Measurements from ENCODE around the gene ZMPSTE24.
"Not testable (repeated sequence)": the region's sequence is repeated elsewhere in the genome, so short reads cannot be mapped to it uniquely, and the experiment has no call there.

The ZMPSTE24 gene

GRCh38 chr1:40338745-40339419 is 80.8 kb downstream of the ZMPSTE24 start:
- peak; percentile 82 for DNase-seq
- TF ChIP-seq, protein P1, sequence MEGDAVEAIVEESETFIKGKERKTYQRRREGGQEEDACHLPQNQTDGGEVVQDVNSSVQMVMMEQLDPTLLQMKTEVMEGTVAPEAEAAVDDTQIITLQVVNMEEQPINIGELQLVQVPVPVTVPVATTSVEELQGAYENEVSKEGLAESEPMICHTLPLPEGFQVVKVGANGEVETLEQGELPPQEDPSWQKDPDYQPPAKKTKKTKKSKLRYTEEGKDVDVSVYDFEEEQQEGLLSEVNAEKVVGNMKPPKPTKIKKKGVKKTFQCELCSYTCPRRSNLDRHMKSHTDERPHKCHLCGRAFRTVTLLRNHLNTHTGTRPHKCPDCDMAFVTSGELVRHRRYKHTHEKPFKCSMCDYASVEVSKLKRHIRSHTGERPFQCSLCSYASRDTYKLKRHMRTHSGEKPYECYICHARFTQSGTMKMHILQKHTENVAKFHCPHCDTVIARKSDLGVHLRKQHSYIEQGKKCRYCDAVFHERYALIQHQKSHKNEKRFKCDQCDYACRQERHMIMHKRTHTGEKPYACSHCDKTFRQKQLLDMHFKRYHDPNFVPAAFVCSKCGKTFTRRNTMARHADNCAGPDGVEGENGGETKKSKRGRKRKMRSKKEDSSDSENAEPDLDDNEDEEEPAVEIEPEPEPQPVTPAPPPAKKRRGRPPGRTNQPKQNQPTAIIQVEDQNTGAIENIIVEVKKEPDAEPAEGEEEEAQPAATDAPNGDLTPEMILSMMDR (IDR thresholded peaks at IDR 0.05; ENCODE audit: low read depth, low read length, missing control alignments): peak; percentile 100
- Histone ChIP-seq H3K4me3 (ENCODE audit: low read depth, low read length) (no peak overlapping the region), H3K27ac (no peak overlapping the region), H3K36me3 (replicated peaks) (no peaks in the 10 kb centered on the region), H3K27me3 (replicated peaks) (no peaks in the 10 kb centered on the region)
- in situ Hi-C loops (cut with HindIII; ENCODE audit: low pct_ligation_motif_present, low sequenced_read_pairs): no loop called here

GRCh38 chr1:40339420-40340323 is 81.6 kb downstream of the ZMPSTE24 start:
- Histone ChIP-seq H3K36me3 (replicated peaks) (no peaks in the 10 kb centered on the region), H3K4me3 (ENCODE audit: low read depth, low read length) (no peak overlapping the region), H3K27me3 (replicated peaks) (no peaks in the 10 kb centered on the region), H3K27ac (no peak overlapping the region)
- DNase-seq: no peak
- TF ChIP-seq, protein P1 (IDR thresholded peaks at IDR 0.05; ENCODE audit: low read depth, low read length, missing control alignments): no peak
- in situ Hi-C loops (cut with HindIII; ENCODE audit: low pct_ligation_motif_present, low sequenced_read_pairs): no loop called here

DNA sequence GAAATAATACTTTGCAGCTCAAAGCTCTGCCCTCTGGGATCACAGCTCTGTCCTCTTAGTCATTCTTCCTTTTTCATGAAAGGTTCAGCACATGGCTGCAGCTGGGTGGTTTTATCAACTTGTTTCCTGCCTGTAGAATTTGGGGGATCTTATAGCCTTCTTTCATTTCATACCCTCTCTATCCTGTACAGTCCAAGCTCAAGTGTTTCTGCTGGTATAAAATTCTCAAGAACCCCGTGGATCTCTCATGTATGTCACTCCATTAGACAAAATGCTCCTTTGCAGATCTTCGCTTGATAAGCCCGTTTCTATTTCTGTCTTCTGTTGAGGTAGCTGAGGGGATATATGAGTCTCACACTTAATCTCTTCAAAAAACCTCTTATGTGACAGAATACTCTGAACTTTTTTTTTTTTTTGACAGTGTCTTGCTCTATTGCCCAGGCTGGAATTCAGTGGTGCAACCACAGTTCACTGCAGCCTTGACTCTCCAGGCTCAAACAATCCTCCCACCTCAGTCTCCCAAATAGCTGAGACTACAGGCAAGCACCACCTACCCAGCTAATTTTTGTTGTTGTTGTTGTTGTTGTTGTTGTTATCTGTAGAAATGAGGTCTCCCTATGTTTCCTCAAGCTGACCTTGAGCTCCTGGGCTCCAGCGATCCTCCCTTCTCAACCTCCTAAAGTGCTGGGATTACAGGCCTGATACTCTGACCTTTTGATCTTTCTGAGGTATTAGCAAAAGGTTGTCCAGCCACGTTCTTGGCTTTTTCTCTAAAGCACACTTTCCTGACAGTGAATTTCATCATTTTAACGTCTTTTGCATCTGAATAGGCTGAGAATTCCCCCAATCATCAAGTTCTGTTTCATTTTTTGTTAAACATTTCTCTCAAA is 83.7 kb downstream of the ZMPSTE24 start:
- Histone ChIP-seq H3K36me3 (replicated peaks) (no peaks in the 10 kb centered on the region), H3K4me3 (ENCODE audit: low read depth, low read length) (no peak overlapping the region), H3K27ac (no peak overlapping the region), H3K27me3 (replicated peaks) (no peaks in the 10 kb centered on the region)
- TF ChIP-seq, protein P1 (IDR thresholded peaks at IDR 0.05; ENCODE audit: low read depth, low read length, missing control alignments): no peak
- in situ Hi-C loops (cut with HindIII; ENCODE audit: low pct_ligation_motif_present, low sequenced_read_pairs): no loop called here
- DNase-seq: no peak

GRCh38 chr1:40342381-40342717 is 84.3 kb downstream of the ZMPSTE24 start:
- H3K27me3 ChIP-seq (replicated peaks); DNase-seq; in situ Hi-C loops (cut with HindIII; ENCODE audit: low pct_ligation_motif_present, low sequenced_read_pairs); H3K36me3 ChIP-seq (replicated peaks); H3K4me3 ChIP-seq (ENCODE audit: low read depth, low read length); H3K27ac ChIP-seq: not testable (repeated sequence)

All from brain microvascular endothelial cell (primary cell).